ENCODE measurements around the gene AOAH. TPM values are rescaled to one million over a fixed set of nuclear protein-coding genes. Genes with fewer than 3 reads are reported as not detected.

The AOAH gene
- total and polyA plus RNA-seq, 2 donors (not counting 3 experiments of a cell fraction or from before 2014, with no cell fraction given) = not detected

- TF ChIP-seq CTCF (IDR thresholded peaks at IDR 0.05; ENCODE audit: extremely low read depth in 1 of 2, insufficient read depth in 1 of 2, low read depth in 1 of 2, low read length in 2 of 2) (no peak), JUN (IDR thresholded peaks at IDR 0.05; ENCODE audit: borderline replicate concordance, insufficient read depth, insufficient read length, low read depth) (no peak), MAX (IDR thresholded peaks at IDR 0.05; ENCODE audit: insufficient read depth, insufficient read length) (no peak), POLR2AphosphoS5 (IDR thresholded peaks at IDR 0.05; ENCODE audit: insufficient read depth, low read depth, low read length) (no peak), EZH2 (IDR thresholded peaks at IDR 0.05; ENCODE audit: borderline replicate concordance, low read depth, low read length, severe bottlenecking) (no peak), POLR2A (IDR thresholded peaks at IDR 0.05; ENCODE audit: low read depth, low read length) (no peak), MYC (IDR thresholded peaks at IDR 0.05; ENCODE audit: low read depth, low read length) (no peak), GATA2 (IDR thresholded peaks at IDR 0.05; ENCODE audit: insufficient read depth, insufficient read length, low read depth, low read length) (no peak), FOS (IDR thresholded peaks at IDR 0.05; ENCODE audit: borderline replicate concordance, insufficient read depth, low read length) (no peak)
- Histone ChIP-seq H2AFZ (ENCODE audit: low read depth, low read length) (no peak overlapping the region), H3K27ac (ENCODE audit: insufficient read depth, low read depth, low read length) (no peak overlapping the region), H3K4me1 (ENCODE audit: control insufficient read depth, extremely low read depth, insufficient read depth, low read length) (peaks cover 17% of the 10 kb centered on the region), H3K36me3 (ENCODE audit: control insufficient read depth in 2 of 2, extremely low read depth in 1 of 2, insufficient read depth in 2 of 2, low read length in 2 of 2) (no peaks in the 10 kb centered on the region), H3K4me3 (replicated peaks in 1 of 3; ENCODE audit: insufficient read depth in 1 of 3, low read depth in 1 of 3, low read length in 3 of 3) (no peak overlapping the region), H3K27me3 (ENCODE audit: control insufficient read depth in 2 of 2, insufficient read depth in 2 of 2, low read length in 2 of 2) (peaks cover 0 to 2% of the 10 kb centered on the region in 2 experiments), H3K4me2 (ENCODE audit: insufficient read depth, low read length) (no peak overlapping the region), H3K9me1 (replicated peaks; ENCODE audit: control insufficient read depth, extremely low read depth, insufficient read depth, low read length) (no peaks in the 10 kb centered on the region), H4K20me1 (replicated peaks; ENCODE audit: control insufficient read depth, extremely low read depth, insufficient read depth, low read length) (no peaks in the 10 kb centered on the region), H3K9me3 (replicated peaks; ENCODE audit: control insufficient read depth, insufficient read depth, low read length) (no peaks in the 10 kb centered on the region), H3K79me2 (ENCODE audit: control insufficient read depth, insufficient read depth, low read length) (no peaks in the 10 kb centered on the region), H3K9ac (replicated peaks; ENCODE audit: extremely low read depth, insufficient read depth, low read length) (no peak overlapping the region)
- dilution Hi-C loops (cut with MboI; ENCODE audit: extremely low pct_ligation_motif_present, low sequenced_read_pairs) (no loop called here), intact Hi-C loops (cut with micrococcal nuclease) (no loop called here)
- BruUV-seq (replicated peaks) = no TSS peak
- DNase-seq (ENCODE audit: low read depth, low spot score) (no peak), FAIRE-seq (peak; percentile 4)
- ChIA-PET POLR2A (no interaction called here), CTCF (interaction anchor here (0.6 to 2.6 kb wide), 4 partner anchors 9 to 720 kb away, joined by 3 to 7 read pairs (median 4); no protein-coding TSS in a partner anchor)
Observed at GRCh38 chr7:36478745-36479144, 245.5 kb downstream of the AOAH start.

Measured in endothelial cell of umbilical vein (primary cell).